Muscle of leg (tissue), 11 donors: ENCODE results near the gene TDRD12. TPM values are rescaled to one million over a fixed set of nuclear protein-coding genes. Genes with fewer than 3 reads are reported as not detected.
"Not testable (repeated sequence)": the region's sequence is repeated elsewhere in the genome, so short reads cannot be mapped to it uniquely, and the experiment has no call there.

Source experiments
- DNase-seq: peaks from one replicate; pipeline ENCODE4 v3.0.0; 2013
- H3K27ac ChIP-seq: one replicate; pipeline ENCODE4 v1.5.1; 2013; ENCODE audit warnings: mild to moderate bottlenecking, low read length, control low read depth
- H3K27me3 ChIP-seq: one replicate; pipeline ENCODE4 v1.6.1; 2013; ENCODE audit warnings: low read length; ENCODE audit not compliant: control insufficient read depth, insufficient read depth
- H3K36me3 ChIP-seq: one replicate; pipeline ENCODE4 v1.6.1; 2013; ENCODE audit warnings: low read length; ENCODE audit not compliant: control insufficient read depth, insufficient read depth
- H3K4me1 ChIP-seq: one replicate; pipeline ENCODE4 v1.6.1; 2013; ENCODE audit warnings: low read length; ENCODE audit not compliant: control insufficient read depth, insufficient read depth
- H3K4me3 ChIP-seq: one replicate; pipeline ENCODE4 v1.5.1; 2013; ENCODE audit warnings: low read length, control low read depth
- H3K9me3 ChIP-seq: replicated peaks from 2 replicates; pipeline ENCODE4 v1.6.1; 2013; ENCODE audit warnings: low read depth, low read length; ENCODE audit not compliant: control insufficient read depth
- WGBS: methylation state at CpG from one replicate; pipeline ENCODE4 v1.1.5; 2013; ENCODE audit warnings: missing lambda C conversion rate; ENCODE audit not compliant: insufficient coverage; 5-methylcytosine and 5-hydroxymethylcytosine counted together
- polyA plus RNA-seq, 8 donors: library from polyadenylated mRNA; unstranded; fragments of 120-200 nt; gene quantifications; one replicate each; pipeline versions ENCODE4 v1.2.1 to v1.2.3, GENCODE V29; 2013; ENCODE audit warnings: inconsistent platforms in 1 of 8, low replicate concordance in 1 of 8; ENCODE audit not compliant: insufficient read length in 8 of 8, insufficient read depth in 1 of 8
- total RNA-seq: library from RNA; stranded (reverse); fragments of 120-200 nt; gene quantifications from one replicate; pipeline ENCODE4 v1.2.4, GENCODE V29; 2013

Gene TDRD12
- total and polyA plus RNA-seq, 9 donors = 0.10 to 0.95 (median 0.22) TPM

GRCh38 chr19:32711747-32712146 lies 7.8 kb upstream of the TDRD12 start:
- Histone ChIP-seq H3K4me1 (no peaks in the 10 kb centered on the region), H3K27me3 (no peaks in the 10 kb centered on the region), H3K9me3 (no peaks in the 10 kb centered on the region), H3K4me3 (no peak overlapping the region), H3K36me3 (peaks cover 20% of the 10 kb centered on the region), H3K27ac (no peak overlapping the region)
- 86% methylated on average over 1 of the region's 6 CpGs for WGBS
- no peak for DNase-seq

- WGBS = 94% methylated on average over 6 of the region's 7 CpGs
- H3K27ac ChIP-seq, DNase-seq, H3K4me3 ChIP-seq, H3K4me1 ChIP-seq, H3K9me3 ChIP-seq, H3K27me3 ChIP-seq: not testable (repeated sequence)
- H3K36me3 ChIP-seq = peaks cover 11% of the 10 kb centered on the region
Measured at GRCh38 chr19:32716203-32716602, 3.4 kb upstream of the TDRD12 start.

GRCh38 chr19:32717496-32717895 lies 2.1 kb upstream of the TDRD12 start:
- no peak overlapping the region for H3K27ac ChIP-seq
- peaks cover 7% of the 10 kb centered on the region for H3K36me3 ChIP-seq
- no peaks in the 10 kb centered on the region for H3K27me3 ChIP-seq
- DNase-seq = peak; percentile 5
- H3K4me3 ChIP-seq = no peak overlapping the region
- WGBS = 58% methylated on average over 2 of the region's 5 CpGs
- H3K4me1 ChIP-seq = no peaks in the 10 kb centered on the region
- H3K9me3 ChIP-seq = no peaks in the 10 kb centered on the region

GRCh38 chr19:32718286-32718685 lies 1.3 kb upstream of the TDRD12 start:
- Histone ChIP-seq H3K27ac (no peak overlapping the region), H3K4me1 (no peaks in the 10 kb centered on the region), H3K27me3 (no peaks in the 10 kb centered on the region), H3K36me3 (peaks cover 4% of the 10 kb centered on the region), H3K9me3 (no peaks in the 10 kb centered on the region), H3K4me3 (no peak overlapping the region)
- DNase-seq = no peak
- 86% methylated on average over 2 of the region's 7 CpGs for WGBS

GRCh38 chr19:32720216-32720935 lies 809 bp downstream of the TDRD12 start:
- Histone ChIP-seq H3K9me3 (no peaks in the 10 kb centered on the region), H3K27ac (no peak overlapping the region), H3K4me1 (no peaks in the 10 kb centered on the region), H3K27me3 (no peaks in the 10 kb centered on the region), H3K36me3 (no peaks in the 10 kb centered on the region), H3K4me3 (no peak overlapping the region)
- no peak for DNase-seq
- 96% methylated on average over 12 of the region's 22 CpGs for WGBS

GRCh38 chr19:32720936-32721250 lies 1.3 kb downstream of the TDRD12 start:
- WGBS = 95% methylated on average over 20 of the region's 22 CpGs
- Histone ChIP-seq H3K4me1 (no peaks in the 10 kb centered on the region), H3K27me3 (no peaks in the 10 kb centered on the region), H3K27ac (no peak overlapping the region), H3K4me3 (no peak overlapping the region), H3K9me3 (no peaks in the 10 kb centered on the region), H3K36me3 (no peaks in the 10 kb centered on the region)
- no peak for DNase-seq

GRCh38 chr19:32735936-32736335 lies 16.4 kb downstream of the TDRD12 start:
- Histone ChIP-seq H3K36me3 (no peaks in the 10 kb centered on the region), H3K27ac (no peak overlapping the region), H3K27me3 (no peaks in the 10 kb centered on the region), H3K4me3 (no peak overlapping the region), H3K4me1 (no peaks in the 10 kb centered on the region), H3K9me3 (no peaks in the 10 kb centered on the region)
- no CpG with 5 or more reads among the region's 4 CpGs for WGBS
- DNase-seq = no peak

- H3K36me3 ChIP-seq = no peaks in the 10 kb centered on the region
- H3K27me3 ChIP-seq = no peaks in the 10 kb centered on the region
- WGBS = 83% methylated on average over 1 of the region's 9 CpGs
- no peaks in the 10 kb centered on the region for H3K4me1 ChIP-seq
- no peak overlapping the region for H3K27ac ChIP-seq
- no peak for DNase-seq
- H3K9me3 ChIP-seq = no peaks in the 10 kb centered on the region
- no peak overlapping the region for H3K4me3 ChIP-seq
Measured at GRCh38 chr19:32743021-32743420, 23.5 kb downstream of the TDRD12 start.

- Histone ChIP-seq H3K9me3 (no peaks in the 10 kb centered on the region), H3K27me3 (no peaks in the 10 kb centered on the region), H3K27ac (no peak overlapping the region), H3K36me3 (no peaks in the 10 kb centered on the region), H3K4me1 (no peaks in the 10 kb centered on the region), H3K4me3 (no peak overlapping the region)
- WGBS = 83% methylated on average over 1 of the region's 4 CpGs
- no peak for DNase-seq
Measured at GRCh38 chr19:32743447-32743846, 23.9 kb downstream of the TDRD12 start.

- H3K27me3 ChIP-seq = peaks cover 4% of the 10 kb centered on the region
- WGBS = 93% methylated on average over 12 of the region's 18 CpGs
Measured at GRCh38 chr19:32744555-32745325, 25.2 kb downstream of the TDRD12 start.

More at GRCh38 chr19:32744555-32745325, 25.2 kb downstream of the TDRD12 start:
- H3K4me1 ChIP-seq = no peaks in the 10 kb centered on the region
- no peak for DNase-seq
- no peaks in the 10 kb centered on the region for H3K9me3 ChIP-seq
- H3K4me3 ChIP-seq = no peak overlapping the region
- H3K36me3 ChIP-seq = no peaks in the 10 kb centered on the region
- no peak overlapping the region for H3K27ac ChIP-seq
